Chondrocyte (in vitro differentiated cells): ENCODE results near the gene FTCD. TPM values are rescaled to one million over a fixed set of nuclear protein-coding genes. Genes with fewer than 3 reads are reported as not detected.

ENCODE experiments used
- DNase-seq: peaks from one replicate; pipeline ENCODE4 v3.0.0; 2021; ENCODE audit warnings: mixed read lengths, low spot score
- H3K27ac Mint-ChIP-seq: one replicate; pipeline ENCODE4 v1.8.0; 2021; ENCODE audit warnings: mild to moderate bottlenecking, moderate library complexity, mixed read lengths; ENCODE audit not compliant: unreplicated experiment
- H3K27me3 Mint-ChIP-seq: 2 replicates; pipeline ENCODE4 v1.8.0; 2021; ENCODE audit warnings: low read depth, mixed read lengths
- H3K36me3 Mint-ChIP-seq: 2 replicates; pipeline ENCODE4 v1.8.0; 2021; ENCODE audit warnings: low read depth, mixed read lengths
- H3K4me1 Mint-ChIP-seq: 2 replicates; pipeline ENCODE4 v1.8.0; 2021; ENCODE audit warnings: low read depth, mild to moderate bottlenecking, mixed read lengths
- H3K4me3 Mint-ChIP-seq: one replicate; pipeline ENCODE4 v1.8.0; 2021; ENCODE audit warnings: mild to moderate bottlenecking, moderate library complexity, mixed read lengths; ENCODE audit not compliant: unreplicated experiment
- H3K9me3 Mint-ChIP-seq: 2 replicates; pipeline ENCODE4 v1.8.0; 2021; ENCODE audit warnings: low read depth, mixed read lengths
- total RNA-seq: library from RNA; stranded (reverse); gene quantifications from 3 replicates; pipeline ENCODE4 v1.2.1, GENCODE V29; 2021
- TF ChIP-seq, protein P1 (sequence below): fragments of 200-600 bp; sonication (generic); IDR thresholded peaks from 2 replicates; pipeline ENCODE4 v1.5.0; 2021; ENCODE audit warnings: antibody characterized with exemption, mild to moderate bottlenecking, moderate library complexity

Gene FTCD
- total RNA-seq, 1 donor from 2014 or later: 1.7 TPM

DNA sequence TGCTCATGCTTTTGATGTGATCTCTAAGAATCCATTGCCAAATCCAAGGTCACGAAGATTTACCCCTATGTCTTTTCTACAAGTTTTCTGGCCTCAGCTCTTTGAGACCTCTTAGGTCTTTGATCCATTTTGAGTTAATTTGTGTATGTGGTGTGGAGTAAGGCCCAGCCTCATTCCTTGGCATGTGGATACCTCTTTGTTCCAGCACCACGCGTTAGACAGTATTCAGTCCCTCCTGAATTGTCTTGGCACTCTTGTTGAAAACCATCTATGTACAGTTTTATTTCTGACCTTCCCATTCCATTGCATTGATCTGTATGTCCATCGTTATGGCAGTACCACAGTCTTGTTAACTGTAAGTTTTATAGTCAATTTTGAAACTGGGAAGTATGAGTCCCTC, 8.0 kb upstream of the FTCD start:
- TF ChIP-seq, protein P1, sequence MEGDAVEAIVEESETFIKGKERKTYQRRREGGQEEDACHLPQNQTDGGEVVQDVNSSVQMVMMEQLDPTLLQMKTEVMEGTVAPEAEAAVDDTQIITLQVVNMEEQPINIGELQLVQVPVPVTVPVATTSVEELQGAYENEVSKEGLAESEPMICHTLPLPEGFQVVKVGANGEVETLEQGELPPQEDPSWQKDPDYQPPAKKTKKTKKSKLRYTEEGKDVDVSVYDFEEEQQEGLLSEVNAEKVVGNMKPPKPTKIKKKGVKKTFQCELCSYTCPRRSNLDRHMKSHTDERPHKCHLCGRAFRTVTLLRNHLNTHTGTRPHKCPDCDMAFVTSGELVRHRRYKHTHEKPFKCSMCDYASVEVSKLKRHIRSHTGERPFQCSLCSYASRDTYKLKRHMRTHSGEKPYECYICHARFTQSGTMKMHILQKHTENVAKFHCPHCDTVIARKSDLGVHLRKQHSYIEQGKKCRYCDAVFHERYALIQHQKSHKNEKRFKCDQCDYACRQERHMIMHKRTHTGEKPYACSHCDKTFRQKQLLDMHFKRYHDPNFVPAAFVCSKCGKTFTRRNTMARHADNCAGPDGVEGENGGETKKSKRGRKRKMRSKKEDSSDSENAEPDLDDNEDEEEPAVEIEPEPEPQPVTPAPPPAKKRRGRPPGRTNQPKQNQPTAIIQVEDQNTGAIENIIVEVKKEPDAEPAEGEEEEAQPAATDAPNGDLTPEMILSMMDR: no peak
- H3K36me3 Mint-ChIP-seq: peaks cover 7% of the 10 kb centered on the region
- no peak overlapping the region for H3K4me3 Mint-ChIP-seq
- no peaks in the 10 kb centered on the region for H3K4me1 Mint-ChIP-seq
- no peak for DNase-seq
- H3K27me3 Mint-ChIP-seq: no peaks in the 10 kb centered on the region
- H3K27ac Mint-ChIP-seq: no peak overlapping the region
- H3K9me3 Mint-ChIP-seq: peaks cover 2% of the 10 kb centered on the region

DNA sequence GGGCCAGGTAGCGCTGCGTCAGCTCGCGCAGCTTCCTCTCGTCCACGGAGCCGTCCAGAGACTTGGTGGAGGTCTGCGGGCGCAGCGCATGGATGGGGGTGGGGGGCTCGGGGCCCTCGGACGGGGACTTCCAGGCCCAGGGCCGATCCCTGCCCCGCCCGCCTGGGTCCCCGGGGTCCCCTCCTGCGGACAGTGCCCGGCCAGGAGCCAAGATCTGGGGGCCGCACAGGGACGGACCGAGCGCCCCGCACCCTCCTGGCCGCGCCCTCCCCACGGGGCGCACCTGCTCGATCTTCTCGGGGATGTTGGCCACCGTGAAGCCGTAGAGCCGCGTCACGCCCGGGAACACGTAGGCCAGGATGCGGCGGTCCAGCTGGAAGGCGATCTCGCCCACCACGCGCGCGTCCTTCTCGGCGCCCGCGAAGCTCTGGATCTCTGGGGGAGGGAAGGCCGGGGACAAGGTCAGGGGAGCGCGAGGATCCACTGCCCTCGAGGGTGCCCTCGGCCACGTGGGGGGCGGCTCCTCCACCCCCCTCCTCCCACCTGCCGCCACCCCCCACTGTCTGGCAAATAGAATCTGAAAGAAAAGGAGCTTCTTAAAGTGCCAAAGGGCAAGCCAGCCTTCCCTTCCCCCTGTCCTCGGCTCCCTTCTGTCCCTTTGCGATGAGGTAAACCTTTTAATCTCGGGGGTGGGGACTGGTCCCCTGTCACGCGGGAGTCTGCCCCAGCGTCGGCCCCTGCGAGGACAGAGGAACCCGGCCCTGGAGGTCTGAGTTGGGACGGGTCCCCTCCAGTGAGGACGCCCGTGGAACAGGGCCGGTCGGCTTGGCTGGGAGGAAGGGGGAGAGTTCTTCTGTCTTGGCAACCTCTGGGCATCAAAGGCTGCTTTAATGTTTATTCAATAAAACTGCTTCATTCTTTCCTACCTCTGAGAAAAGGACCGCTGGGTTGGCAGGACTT, 6.5 kb upstream of the FTCD start:
- Mint-ChIP-seq H3K27me3 (no peaks in the 10 kb centered on the region), H3K27ac (no peak overlapping the region), H3K4me1 (no peaks in the 10 kb centered on the region), H3K9me3 (peaks cover 2% of the 10 kb centered on the region), H3K36me3 (peaks cover 7% of the 10 kb centered on the region), H3K4me3 (no peak overlapping the region)
- TF ChIP-seq, protein P1: no peak
- peak; percentile 77 for DNase-seq

DNA sequence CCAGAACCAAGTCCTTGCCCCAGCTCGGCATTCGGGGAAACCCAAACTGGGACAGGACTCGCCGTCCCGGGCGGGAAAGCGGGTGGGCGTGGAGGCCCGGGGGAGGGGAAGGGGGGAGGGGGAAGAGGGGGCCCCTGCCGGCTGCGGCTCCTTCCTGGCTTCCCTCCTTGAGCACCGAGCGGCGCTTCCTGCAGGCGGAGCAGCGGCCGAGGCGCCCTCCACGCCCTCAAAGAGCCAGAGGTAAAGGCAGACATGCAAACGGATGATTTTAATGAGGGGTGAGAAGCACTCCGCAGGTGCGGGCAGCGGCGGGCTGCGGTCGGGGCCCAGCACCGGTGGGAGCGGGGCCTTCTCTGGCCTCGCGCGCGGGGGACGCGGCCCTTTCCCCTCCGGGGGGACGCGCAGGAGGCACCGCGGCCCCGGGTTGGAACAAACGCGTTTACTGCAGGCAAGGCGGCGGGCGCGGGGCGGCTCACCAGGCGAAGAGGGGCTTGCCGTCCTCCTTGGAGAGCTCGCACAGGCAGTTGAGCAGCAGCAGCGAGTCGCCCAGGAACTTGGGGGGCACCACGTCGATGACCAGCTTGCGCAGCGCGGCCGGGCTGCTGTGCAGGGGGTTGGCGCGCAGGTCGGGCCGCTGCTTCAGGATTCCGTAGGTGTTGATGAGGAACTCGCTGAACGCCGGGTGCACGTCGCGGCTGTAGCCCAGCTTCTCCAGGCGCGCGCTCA, 5.7 kb upstream of the FTCD start:
- Mint-ChIP-seq H3K27ac (no peak overlapping the region), H3K4me3 (no peak overlapping the region), H3K9me3 (peaks cover 2% of the 10 kb centered on the region), H3K36me3 (peaks cover 5% of the 10 kb centered on the region), H3K4me1 (no peaks in the 10 kb centered on the region), H3K27me3 (no peaks in the 10 kb centered on the region)
- TF ChIP-seq, protein P1: no peak
- DNase-seq: peak; percentile 76

DNA sequence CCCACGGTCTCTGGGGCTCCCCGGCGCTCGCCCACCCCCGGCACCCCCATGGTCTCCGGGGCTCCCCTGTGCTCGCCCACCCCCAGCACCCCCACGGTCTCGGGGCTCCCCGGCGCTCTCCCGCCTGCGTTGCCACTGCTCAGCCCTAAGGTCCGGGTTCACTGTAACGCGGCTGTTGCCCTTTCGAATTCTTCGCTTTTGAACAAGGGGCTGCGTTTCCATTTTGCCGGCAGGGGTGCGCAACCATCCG, 5.2 kb upstream of the FTCD start:
- H3K36me3 Mint-ChIP-seq: peaks cover 5% of the 10 kb centered on the region
- H3K4me1 Mint-ChIP-seq: no peaks in the 10 kb centered on the region
- H3K9me3 Mint-ChIP-seq: no peaks in the 10 kb centered on the region
- H3K27ac Mint-ChIP-seq: no peak overlapping the region
- TF ChIP-seq, protein P1: no peak
- no peak for DNase-seq
- no peak overlapping the region for H3K4me3 Mint-ChIP-seq
- H3K27me3 Mint-ChIP-seq: no peaks in the 10 kb centered on the region

DNA sequence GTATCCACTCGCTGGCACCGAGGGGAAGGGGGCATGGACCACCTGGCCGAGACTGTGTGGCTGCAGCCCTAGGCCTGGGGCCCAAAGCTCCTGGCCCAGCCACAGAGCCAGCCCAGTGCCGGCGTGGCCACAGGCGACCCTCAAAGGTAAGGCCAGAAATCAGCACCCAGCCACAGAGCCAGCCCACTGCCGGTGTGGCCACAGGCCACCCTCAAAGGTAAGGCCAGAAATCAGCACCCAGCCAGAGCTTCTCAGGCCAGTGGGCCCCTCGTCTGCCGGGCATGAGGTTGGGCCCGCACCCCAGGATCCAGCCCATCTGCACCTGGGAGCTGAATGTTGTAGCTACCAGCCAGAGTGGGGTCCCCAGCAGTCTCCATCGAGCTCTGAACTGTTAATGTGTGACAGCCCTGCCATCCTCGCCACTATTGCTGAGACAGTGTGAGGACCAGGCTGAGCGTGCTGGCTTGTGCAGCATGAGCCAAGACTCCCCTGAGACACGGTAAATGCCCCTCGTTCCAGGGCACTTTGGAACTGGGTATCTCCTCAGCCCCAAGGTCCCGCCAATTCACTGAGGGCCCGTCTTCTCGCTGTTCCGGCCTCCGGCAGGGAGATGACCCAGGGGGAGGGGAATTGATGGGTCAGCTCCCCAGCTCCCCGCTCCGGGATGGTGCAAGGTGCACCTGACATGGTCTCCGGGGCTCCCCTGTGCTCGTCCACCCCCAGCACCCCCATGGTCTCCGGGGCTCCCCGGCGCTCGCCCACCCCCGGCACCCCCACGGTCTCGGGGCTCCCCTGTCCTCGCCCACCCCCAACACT, 4.7 kb upstream of the FTCD start:
- TF ChIP-seq, protein P1: no peak
- no peaks in the 10 kb centered on the region for H3K27me3 Mint-ChIP-seq
- DNase-seq: peak; percentile 71
- H3K27ac Mint-ChIP-seq: no peak overlapping the region
- no peak overlapping the region for H3K4me3 Mint-ChIP-seq
- peaks cover 5% of the 10 kb centered on the region for H3K36me3 Mint-ChIP-seq
- no peaks in the 10 kb centered on the region for H3K9me3 Mint-ChIP-seq
- H3K4me1 Mint-ChIP-seq: no peaks in the 10 kb centered on the region
